Mucosa of rectum (tissue), 2 donors: ENCODE data around the gene CYS1.
"Not testable (repeated sequence)": the region's sequence is repeated elsewhere in the genome, so short reads cannot be mapped to it uniquely, and the experiment has no call there.

Source experiments
- H3K27ac ChIP-seq, 2 donors: one replicate each; pipeline ENCODE4 v1.7.0; 2013; ENCODE audit warnings: inconsistent platforms in 2 of 2, low read depth in 2 of 2, low read length in 2 of 2
- H3K27me3 ChIP-seq, 2 donors: one replicate each; pipeline ENCODE4 v1.7.0; 2013; ENCODE audit warnings: low read length in 2 of 2; ENCODE audit not compliant: control insufficient read depth in 2 of 2, insufficient read depth in 2 of 2
- H3K36me3 ChIP-seq, 2 donors: one replicate each; pipeline ENCODE4 v1.7.0; 2013; ENCODE audit warnings: low read length in 2 of 2; ENCODE audit not compliant: control insufficient read depth in 2 of 2, insufficient read depth in 2 of 2
- H3K4me1 ChIP-seq, 2 donors: one replicate each; pipeline ENCODE4 v1.7.0; 2013; ENCODE audit warnings: low read length in 2 of 2, mild to moderate bottlenecking in 1 of 2; ENCODE audit not compliant: control insufficient read depth in 2 of 2, insufficient read depth in 2 of 2
- H3K4me3 ChIP-seq, 2 donors: one replicate each; pipeline ENCODE4 v1.7.0; 2013; ENCODE audit warnings: low read length in 2 of 2
- H3K9ac ChIP-seq, 2 donors: one replicate each; pipeline ENCODE4 v1.7.0; 2013; ENCODE audit warnings: low read length in 2 of 2, low read depth in 1 of 2, mild to moderate bottlenecking in 1 of 2
- H3K9me3 ChIP-seq, 2 donors: one replicate each; pipeline ENCODE4 v1.7.0; 2013; ENCODE audit warnings: low read length in 2 of 2; ENCODE audit not compliant: control insufficient read depth in 2 of 2
- donor health status: healthy.
- donor health status: Normal muscosa, but diverticular disease.

Gene CYS1

DNA sequence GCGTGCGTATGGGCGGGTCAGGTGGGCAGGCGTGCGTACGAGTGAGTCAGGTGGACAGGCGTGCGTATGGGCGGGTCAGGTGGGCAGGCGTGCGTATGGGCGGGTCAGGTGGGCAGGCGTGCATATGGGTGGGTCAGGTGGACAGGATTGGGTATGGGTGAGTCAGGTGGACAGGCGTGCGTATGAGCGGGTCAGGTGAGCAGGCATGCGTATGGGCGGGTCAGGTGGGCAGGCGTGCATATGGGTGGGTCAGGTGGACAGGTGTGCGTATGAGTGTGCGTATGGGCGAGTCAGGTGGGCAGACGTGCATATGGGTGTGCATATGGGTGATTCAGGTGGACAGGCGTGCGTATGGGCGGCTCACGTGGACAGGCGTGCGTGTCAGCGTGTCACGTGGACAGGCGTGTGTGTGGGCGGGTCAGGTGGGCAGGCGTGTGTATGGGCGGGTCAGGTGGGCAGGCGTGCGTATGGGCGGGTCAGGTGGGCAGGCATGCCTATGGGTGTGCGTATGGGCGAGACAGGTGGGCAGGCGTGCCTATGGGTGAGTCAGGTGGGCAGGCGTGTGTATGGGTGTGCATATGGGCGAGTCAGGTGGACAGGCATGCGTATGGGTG, 64.7 kb downstream of the CYS1 start:
- not testable (repeated sequence) for H3K4me1 ChIP-seq, H3K9me3 ChIP-seq, H3K4me3 ChIP-seq, H3K9ac ChIP-seq, H3K36me3 ChIP-seq, H3K27ac ChIP-seq, H3K27me3 ChIP-seq

DNA sequence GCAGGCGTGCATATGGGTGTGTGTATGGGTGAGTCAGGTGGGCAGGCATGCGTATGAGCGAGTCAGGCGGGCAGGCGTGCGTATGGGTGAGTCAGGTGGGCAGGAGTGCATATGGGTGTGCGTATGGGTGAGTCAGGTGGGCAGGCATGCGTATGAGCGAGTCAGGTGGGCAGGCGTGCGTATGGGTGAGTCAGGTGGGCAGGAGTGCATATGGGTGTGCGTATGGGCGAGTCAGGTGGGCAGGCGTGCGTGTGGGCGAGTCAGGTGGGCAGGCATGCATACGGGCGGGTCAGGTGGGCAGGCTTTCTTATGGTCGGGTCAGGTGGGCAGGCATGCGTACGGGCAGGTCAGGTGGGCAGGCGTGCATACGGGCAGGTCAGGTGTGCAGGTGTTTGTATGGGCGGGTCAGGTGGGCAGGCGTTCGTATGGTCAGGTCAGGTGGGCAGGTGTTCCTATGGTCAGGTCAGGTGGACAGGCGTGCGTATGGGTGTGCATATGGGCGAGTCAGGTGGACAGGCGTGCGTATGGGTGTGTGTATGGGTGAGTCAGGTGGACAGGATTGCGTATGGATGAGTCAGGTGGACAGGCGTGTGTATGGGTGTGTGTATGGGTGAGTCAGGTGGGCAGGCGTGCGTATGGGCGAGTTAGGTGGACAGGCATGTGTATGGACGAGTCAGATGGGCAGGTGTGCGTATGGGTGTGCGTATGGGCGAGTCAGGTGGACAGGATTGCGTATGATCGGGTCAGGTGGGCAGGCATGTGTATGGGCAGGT, 65.6 kb downstream of the CYS1 start:
- H3K4me3 ChIP-seq, result no peak overlapping the region
- no peaks in the 10 kb centered on the region for H3K9me3 ChIP-seq
- no peaks in the 10 kb centered on the region for H3K4me1 ChIP-seq
- no peak overlapping the region for H3K27ac ChIP-seq
- H3K9ac ChIP-seq, result no peak overlapping the region
- H3K27me3 ChIP-seq, result peaks cover 0 to 1% of the 10 kb centered on the region in 2 donors
- H3K36me3 ChIP-seq, result no peaks in the 10 kb centered on the region

DNA sequence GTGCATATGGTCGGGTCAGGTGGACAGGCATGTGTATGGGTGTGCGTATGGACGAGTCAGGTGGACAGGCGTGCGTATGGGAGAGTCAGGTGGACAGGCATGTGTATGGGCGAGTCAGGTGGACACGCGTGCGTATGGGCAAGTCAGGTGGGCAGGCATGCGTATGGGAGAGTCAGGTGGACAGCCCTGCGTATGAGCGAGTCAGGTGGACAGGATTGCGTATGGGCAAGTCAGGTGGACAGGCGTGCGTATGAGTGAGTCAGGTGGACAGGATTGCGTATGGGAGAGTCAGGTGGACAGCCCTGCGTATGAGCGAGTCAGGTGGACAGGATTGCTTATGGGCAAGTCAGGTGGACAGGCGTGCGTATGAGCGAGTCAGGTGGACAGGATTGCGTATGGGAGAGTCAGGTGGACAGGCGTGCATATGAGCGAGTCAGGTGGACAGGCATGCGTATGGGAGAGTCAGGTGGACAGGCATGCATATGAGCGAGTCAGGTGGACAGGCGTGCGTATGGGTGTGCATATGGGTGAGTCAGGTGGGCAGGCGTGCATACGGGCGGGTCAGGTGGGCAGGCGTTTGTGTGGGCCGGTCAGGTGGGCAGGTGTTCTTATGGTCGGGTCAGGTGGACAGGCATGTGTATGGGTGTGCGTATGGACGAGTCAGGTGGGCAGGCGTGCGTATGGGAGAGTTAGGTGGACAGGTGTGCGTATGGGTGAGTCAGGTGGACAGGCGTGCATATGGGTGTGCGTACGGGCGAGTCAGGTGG, 66.4 kb downstream of the CYS1 start:
- H3K27me3 ChIP-seq, H3K9me3 ChIP-seq, H3K27ac ChIP-seq, H3K9ac ChIP-seq, H3K4me3 ChIP-seq, H3K36me3 ChIP-seq, H3K4me1 ChIP-seq: not testable (repeated sequence)

DNA sequence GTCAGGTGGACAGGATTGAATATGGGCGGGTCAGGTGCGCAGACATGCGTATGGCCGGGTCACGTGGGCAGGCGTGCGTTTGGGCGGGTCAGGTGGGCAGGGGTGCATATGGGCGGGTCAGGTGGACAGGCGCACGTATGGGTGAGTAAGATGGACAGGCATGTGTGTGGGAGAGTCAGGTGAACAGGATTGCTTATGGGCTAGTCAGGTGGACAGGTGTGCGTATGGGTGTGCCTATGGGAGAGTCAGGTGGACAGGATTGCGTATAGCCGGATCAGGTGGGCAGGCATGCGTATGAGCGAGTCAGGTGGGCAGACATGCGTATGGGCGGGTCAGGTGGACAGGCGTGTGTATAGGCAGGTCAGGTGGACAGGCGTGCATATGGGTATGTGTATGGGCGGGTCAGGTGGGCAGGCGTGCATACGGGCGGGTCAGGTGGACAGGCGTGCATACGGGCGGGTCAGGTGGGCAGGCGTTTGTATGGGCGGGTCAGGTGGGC, 67.2 kb downstream of the CYS1 start:
- no peaks in the 10 kb centered on the region for H3K27me3 ChIP-seq
- peaks cover 2 to 3% of the 10 kb centered on the region in 2 donors for H3K4me1 ChIP-seq
- no peaks in the 10 kb centered on the region for H3K9me3 ChIP-seq

DNA sequence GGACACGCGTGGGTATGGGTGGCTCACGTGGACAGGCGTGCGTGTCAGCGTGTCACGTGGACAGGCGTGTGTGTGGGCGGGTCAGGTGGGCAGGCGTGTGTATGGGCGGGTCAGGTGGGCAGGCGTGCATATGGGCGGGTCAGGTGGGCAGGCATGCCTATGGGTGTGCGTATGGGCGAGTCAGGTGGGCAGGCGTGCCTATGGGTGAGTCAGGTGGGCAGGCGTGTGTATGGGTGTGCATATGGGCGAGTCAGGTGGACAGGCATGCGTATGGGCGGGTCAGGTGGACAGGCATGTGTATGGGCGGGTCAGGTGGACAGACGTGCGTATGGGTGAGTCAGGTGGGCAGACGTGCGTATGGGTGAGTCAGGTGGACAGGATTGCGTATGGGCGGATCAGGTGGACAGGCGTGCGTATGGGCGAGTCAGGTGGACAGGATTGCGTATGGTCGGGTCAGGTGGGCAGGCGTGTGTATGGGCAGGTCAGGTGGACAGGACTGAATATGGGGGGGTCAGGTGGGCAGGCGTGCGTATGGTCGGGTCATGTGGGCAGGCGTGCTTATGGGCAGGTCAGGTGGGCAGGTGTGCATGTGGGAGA, 67.7 kb downstream of the CYS1 start:
- H3K36me3 ChIP-seq, H3K4me3 ChIP-seq, H3K27me3 ChIP-seq, H3K4me1 ChIP-seq, H3K9ac ChIP-seq, H3K9me3 ChIP-seq, H3K27ac ChIP-seq: not testable (repeated sequence)

More for the DNA sequence above, 67.2 kb downstream of the CYS1 start:
- no peak overlapping the region for H3K9ac ChIP-seq
- no peak overlapping the region for H3K27ac ChIP-seq
- no peak overlapping the region for H3K4me3 ChIP-seq
- H3K36me3 ChIP-seq, result no peaks in the 10 kb centered on the region

DNA sequence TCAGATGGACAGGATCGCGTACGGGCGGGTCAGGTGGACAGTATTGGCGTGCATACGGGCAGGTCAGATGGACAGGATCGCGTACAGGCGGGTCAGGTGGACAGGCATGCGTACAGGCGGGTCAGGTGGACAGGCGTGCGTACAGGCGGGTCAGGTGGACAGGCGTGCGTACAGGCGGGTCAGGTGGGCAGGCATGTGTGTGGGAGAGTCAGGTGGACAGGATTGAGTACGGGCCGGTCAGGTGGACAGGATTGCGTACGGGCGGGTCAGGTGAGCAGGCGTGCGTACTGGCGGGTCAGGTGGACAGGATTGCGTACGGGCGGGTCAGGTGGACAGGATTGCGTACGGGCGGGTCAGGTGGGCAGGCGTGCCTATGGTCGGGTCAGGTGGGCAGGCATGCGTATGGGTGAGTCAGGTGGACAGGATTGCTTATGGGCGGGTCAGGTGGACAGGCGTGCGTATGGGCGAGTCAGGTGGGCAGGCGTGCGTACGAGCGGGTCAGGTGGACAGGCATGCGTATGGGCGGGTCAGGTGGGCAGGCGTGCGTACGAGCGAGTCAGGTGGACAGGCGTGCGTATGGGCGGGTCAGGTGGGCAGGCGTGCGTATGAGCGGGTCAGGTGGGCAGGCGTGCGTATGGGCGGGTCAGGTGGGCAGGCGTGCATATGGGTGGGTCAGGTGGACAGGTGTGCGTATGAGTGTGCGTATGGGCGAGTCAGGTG, 68.4 kb downstream of the CYS1 start:
- H3K36me3 ChIP-seq, H3K27me3 ChIP-seq, H3K27ac ChIP-seq, H3K4me3 ChIP-seq, H3K9me3 ChIP-seq, H3K4me1 ChIP-seq, H3K9ac ChIP-seq: not testable (repeated sequence)

DNA sequence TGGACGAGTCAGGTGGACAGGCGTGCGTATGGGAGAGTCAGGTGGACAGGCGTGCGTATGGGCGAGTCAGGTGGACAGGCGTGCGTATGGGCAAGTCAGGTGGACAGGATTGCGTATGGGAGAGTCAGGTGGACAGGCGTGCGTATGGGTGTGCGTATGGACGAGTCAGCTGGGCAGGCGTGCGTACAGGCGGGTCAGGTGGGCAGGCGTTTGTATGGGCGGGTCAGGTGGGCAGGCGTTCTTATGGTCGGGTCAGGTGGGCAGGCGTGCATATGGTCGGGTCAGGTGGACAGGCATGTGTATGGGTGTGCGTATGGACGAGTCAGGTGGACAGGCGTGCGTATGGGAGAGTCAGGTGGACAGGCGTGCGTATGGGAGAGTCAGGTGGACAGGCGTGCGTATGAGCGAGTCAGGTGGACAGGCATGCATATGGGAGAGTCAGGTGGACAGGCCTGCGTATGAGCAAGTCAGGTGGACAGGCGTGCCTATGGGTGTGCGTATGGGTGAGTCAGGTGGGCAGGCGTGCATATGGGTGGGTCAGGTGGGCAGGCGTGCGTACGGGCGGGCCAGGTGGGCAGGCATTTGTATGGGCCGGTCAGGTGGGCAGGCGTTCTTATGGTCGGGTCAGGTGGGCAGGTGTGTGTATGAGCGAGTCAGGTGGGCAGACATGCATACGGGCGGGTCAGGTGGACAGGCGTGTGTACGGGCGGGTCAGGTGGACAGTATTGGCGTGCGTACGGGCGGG, 69.2 kb downstream of the CYS1 start:
- H3K4me1 ChIP-seq, H3K4me3 ChIP-seq, H3K27ac ChIP-seq, H3K9me3 ChIP-seq, H3K27me3 ChIP-seq, H3K36me3 ChIP-seq, H3K9ac ChIP-seq: not testable (repeated sequence)

DNA sequence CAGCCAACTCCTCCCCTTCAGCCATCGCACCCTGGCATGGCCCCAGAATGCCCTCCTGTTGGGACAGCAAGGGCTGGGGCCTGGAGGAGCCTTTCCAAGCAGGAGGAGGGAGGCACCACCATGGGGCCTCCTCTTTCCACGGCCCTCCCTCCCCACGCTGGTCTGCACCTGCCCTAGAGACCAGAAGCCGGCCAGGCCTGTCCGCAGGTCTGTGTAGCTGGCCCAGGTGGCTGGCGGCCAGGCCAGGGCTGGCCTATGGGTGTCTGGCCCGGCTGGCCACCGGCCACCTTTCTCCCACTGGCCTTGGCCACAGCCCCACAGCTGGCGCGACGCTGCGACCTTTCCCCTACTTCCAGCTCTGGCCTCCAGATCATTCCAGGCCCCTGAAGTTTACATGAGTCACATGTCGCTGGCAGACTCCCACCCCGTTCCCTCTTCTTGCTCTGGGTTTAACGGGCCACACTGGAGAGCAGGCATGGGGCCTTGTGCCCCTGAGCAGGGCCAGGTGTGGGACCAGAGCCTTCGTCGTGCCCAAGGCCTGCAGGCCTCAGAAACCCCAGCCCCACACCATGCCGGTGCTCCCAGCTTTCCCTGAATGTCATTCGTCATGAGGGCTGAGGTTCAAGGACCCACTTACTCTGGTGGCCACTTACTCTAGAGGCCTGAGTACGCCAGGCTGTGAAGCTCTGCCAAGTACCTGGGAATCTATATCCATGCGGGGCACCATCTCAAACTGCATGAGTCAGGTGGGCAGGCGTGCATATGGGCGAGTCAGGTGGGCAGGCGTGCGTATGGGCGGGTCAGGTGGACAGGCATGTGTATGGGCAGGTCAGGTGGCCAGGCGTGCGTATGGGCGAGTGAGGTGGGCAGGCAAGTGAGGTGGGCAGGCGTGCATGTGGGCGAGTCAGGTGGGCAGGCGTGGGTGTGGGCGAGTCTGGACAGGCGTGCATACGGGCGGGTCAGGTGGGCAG, 70.1 kb downstream of the CYS1 start:
- no peak overlapping the region for H3K27ac ChIP-seq
- no peaks in the 10 kb centered on the region for H3K36me3 ChIP-seq
- H3K4me1 ChIP-seq, result peaks cover 2 to 6% of the 10 kb centered on the region in 2 donors
- no peaks in the 10 kb centered on the region for H3K9me3 ChIP-seq
- H3K9ac ChIP-seq, result no peak overlapping the region
- no peak overlapping the region for H3K4me3 ChIP-seq
- no peaks in the 10 kb centered on the region for H3K27me3 ChIP-seq
